Gastroesophageal sphincter (tissue), 4 donors: ENCODE results near the gene RBM41. TPM values are rescaled to one million over a fixed set of nuclear protein-coding genes. Genes with fewer than 3 reads are reported as not detected.
A peak's percentile ranks its signal among the peaks of the same experiment; 100 is the strongest.
"Not testable (repeated sequence)": the region's sequence is repeated elsewhere in the genome, so short reads cannot be mapped to it uniquely, and the experiment has no call there.

Source experiments
- ATAC-seq: fragments of 150-250 bp; one replicate; pipeline ENCODE4 v1.9.1; 2016; ENCODE audit warnings: mild to moderate bottlenecking, moderate library complexity
- H3K27ac ChIP-seq, 4 donors: fragments of 200-600 bp; sonication (generic) in 3 of 4; 1 replicate in 3 of 4; 2 replicates in 1 of 4; pipeline ENCODE4 v1.5.1; 2016 to 2019
- H3K27me3 ChIP-seq: fragments of 200-600 bp; sonication (generic); one replicate; pipeline ENCODE4 v1.5.1; 2019
- H3K36me3 ChIP-seq, 2 donors: fragments of 200-600 bp; sonication (generic); one replicate each; pipeline ENCODE4 v1.5.1; 2019; ENCODE audit warnings: control low read depth in 1 of 2
- H3K4me1 ChIP-seq, 3 donors: fragments of 200-600 bp; sonication (generic); 1 replicate in 2 of 3; 2 replicates in 1 of 3; pipeline ENCODE4 v1.5.1; 2016 to 2019; ENCODE audit warnings: control low read depth in 2 of 3
- H3K4me3 ChIP-seq, 2 donors: fragments of 200-600 bp; sonication (generic); one replicate each; pipeline ENCODE4 v1.5.1; 2019; ENCODE audit warnings: mild to moderate bottlenecking in 1 of 2, moderate library complexity in 1 of 2
- H3K9me3 ChIP-seq, 3 donors: fragments of 200-600 bp; sonication (generic); one replicate each; pipeline ENCODE4 v1.5.1; 2017 to 2019; ENCODE audit warnings: control low read depth in 2 of 3
- EP300 ChIP-seq: sonication (generic); formaldehyde crosslinking; IDR thresholded peaks from one replicate; pipeline ENCODE4 v1.6.1; 2017; ENCODE audit warnings: antibody characterized with exemption, mild to moderate bottlenecking
- POLR2A ChIP-seq, 2 donors: fragments of 450-650 bp; IDR thresholded peaks; one replicate each; pipeline ENCODE4 v1.6.1; 2017; ENCODE audit warnings: antibody characterized with exemption in 2 of 2, mild to moderate bottlenecking in 2 of 2, moderate library complexity in 1 of 2
- POLR2AphosphoS5 ChIP-seq: sonication (generic); formaldehyde crosslinking; IDR thresholded peaks from one replicate; pipeline ENCODE4 v1.6.1; 2017; ENCODE audit warnings: antibody characterized with exemption
- WGBS, 2 donors: methylation state at CpG; one replicate each; pipeline ENCODE4 v1.1.5; 2018; ENCODE audit warnings: low coverage in 1 of 2; 5-methylcytosine and 5-hydroxymethylcytosine counted together
- total RNA-seq, 4 donors: library from RNA; depleted of rRNA; stranded (reverse); fragments of >200 nt; gene quantifications; one replicate each; pipeline ENCODE4 v1.1.0, GENCODE V29; 2016
- TF ChIP-seq, protein P1 (sequence below), 4 experiments: fragments of 200-600 bp in 2 of 4; fragments of 450-650 bp in 2 of 4; sonication (generic) in 1 of 4; IDR thresholded peaks; one replicate each; pipeline ENCODE4 v1.5.1; 2017 to 2019; ENCODE audit warnings: antibody characterized with exemption in 4 of 4, mild to moderate bottlenecking in 2 of 4, moderate library complexity in 2 of 4

RBM41 gene
- total RNA-seq = 10 to 100 TPM; 16.9 to 29.9 (median 20.3) TPM

DNA sequence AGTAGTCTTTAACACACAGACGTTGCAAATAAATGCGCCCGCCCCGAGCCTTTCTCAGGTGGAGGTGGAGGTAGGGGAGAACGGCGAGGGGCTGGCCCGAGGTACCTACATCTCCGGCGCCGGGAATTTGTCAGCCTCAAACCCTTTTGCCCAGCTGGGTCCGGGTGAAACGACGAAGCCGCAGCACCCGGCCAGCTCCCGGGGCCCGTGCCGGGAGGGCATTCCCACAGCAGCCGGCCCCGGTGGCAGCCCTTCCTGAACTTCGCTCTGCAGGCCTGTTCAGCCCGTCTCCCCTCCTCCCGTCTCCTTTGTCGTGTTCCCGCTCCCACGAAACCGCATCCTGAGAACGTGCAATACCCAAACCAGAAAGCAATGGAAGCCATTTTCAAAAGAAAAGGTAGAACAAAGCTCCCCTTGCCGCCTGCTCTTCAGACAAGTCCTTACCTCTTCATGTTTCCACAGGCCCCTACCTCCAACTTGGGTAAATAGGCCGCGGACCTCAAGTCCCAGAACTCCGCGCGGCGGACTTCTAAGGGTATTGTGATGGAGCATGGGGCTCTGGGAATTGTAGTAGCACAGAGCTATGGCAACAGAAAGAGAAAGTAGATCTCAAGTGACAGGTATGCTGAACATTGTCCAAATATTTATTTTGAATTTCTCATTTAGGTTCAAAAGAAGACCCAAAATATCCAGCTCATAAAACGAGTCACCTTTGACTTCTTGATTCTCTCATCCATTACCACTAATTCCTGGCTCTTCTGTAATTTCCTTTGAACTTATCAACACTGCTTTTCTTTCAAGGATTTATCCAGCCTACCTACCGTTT is at the start of gene RBM41:
TSS of gene RBM41 (minus strand) at position 501 of the 826 bp plus-strand sequence. CDS start at position 452, 49 bp downstream.
- peak within 1 kb of the TSS in 3 of 4 donors; percentile 63 to 78 (median 69) for H3K27ac ChIP-seq
- TF ChIP-seq, protein P1, sequence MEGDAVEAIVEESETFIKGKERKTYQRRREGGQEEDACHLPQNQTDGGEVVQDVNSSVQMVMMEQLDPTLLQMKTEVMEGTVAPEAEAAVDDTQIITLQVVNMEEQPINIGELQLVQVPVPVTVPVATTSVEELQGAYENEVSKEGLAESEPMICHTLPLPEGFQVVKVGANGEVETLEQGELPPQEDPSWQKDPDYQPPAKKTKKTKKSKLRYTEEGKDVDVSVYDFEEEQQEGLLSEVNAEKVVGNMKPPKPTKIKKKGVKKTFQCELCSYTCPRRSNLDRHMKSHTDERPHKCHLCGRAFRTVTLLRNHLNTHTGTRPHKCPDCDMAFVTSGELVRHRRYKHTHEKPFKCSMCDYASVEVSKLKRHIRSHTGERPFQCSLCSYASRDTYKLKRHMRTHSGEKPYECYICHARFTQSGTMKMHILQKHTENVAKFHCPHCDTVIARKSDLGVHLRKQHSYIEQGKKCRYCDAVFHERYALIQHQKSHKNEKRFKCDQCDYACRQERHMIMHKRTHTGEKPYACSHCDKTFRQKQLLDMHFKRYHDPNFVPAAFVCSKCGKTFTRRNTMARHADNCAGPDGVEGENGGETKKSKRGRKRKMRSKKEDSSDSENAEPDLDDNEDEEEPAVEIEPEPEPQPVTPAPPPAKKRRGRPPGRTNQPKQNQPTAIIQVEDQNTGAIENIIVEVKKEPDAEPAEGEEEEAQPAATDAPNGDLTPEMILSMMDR (IDR thresholded peaks at IDR 0.05) = no peak
- no peak for TF ChIP-seq POLR2AphosphoS5
- 0 to 21% methylated on average over 8 to 9 of the region's 37 CpGs for WGBS, 2 donors
- H3K9me3 ChIP-seq = no peaks in the 10 kb centered on the region
- H3K4me3 ChIP-seq = peak within 1 kb of the TSS; percentile 67 to 72
- ATAC-seq = peak; percentile 86
- no peaks in the 10 kb centered on the region for H3K27me3 ChIP-seq
- peaks cover 0 to 30% of the 10 kb centered on the region in 2 donors for H3K36me3 ChIP-seq
- peaks cover 0 to 15% (median 0%) of the 10 kb centered on the region in 3 donors for H3K4me1 ChIP-seq

DNA sequence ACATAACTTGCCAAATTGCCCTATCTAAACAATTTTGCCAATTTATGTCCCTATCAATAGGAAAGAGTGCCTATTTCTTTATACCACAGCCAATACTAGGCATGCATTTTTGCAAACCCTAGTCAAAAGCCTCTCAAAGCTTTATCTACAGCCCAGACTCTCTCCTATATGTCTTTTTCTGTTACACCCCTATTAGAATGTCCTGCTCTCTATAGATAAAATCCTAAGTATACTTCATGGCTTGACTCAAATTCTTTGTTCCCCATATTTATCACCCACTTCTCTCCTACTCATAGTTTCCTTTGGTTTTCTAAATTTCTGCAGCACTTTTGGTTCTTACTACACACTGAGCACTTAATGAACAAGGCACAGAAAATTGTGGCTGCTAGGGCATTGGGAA is 49.6 kb upstream of the RBM41 start:
- TF ChIP-seq POLR2AphosphoS5 (no peak), POLR2A (IDR thresholded peaks at IDR 0.05) (no peak), EP300 (no peak)
- TF ChIP-seq, protein P1 (IDR thresholded peaks at IDR 0.05) = no peak
- H3K27me3 ChIP-seq = no peaks in the 10 kb centered on the region
- no peaks in the 10 kb centered on the region for H3K4me1 ChIP-seq
- ATAC-seq = no peak
- H3K4me3 ChIP-seq = no peak overlapping the region
- no peak overlapping the region for H3K27ac ChIP-seq
- H3K36me3 ChIP-seq = no peaks in the 10 kb centered on the region
- H3K9me3 ChIP-seq = no peaks in the 10 kb centered on the region

DNA sequence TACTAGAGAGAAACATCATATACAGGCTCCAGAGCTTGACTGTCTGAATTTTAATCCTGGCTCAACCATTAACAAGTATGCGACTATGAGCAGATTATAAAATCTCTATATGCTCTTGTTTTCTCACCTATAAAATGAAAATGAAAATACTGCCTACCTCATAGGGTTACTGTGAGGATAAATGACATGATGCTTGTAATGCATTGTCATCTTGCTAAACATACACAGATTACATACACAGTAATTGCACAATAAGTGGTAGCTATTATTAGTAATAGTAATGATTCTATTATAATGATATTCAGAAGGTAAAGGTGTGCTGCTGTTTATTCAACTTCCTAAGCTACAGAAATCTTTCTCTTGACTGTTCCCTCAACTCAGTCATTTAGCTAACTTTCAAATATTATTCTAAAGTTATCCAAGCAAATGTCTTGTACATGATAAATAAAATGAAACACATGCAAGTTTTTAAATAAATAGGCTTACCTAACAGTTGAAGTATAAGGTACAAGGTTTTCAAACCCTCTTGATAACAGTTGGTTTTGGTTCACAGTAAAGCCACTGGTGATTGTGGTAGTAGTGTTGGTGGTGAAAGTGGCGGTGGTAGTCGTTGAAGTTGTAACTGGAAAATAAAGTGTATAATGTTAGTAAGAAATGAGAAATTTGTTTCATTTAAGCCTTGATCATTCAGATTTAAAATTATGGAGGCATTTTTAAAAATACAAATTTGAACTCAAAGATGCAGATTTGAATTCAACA is 48.7 kb upstream of the RBM41 start:
- TF ChIP-seq, protein P1 (IDR thresholded peaks at IDR 0.05) = no peak
- TF ChIP-seq POLR2A (IDR thresholded peaks at IDR 0.05) = no peak
- TF ChIP-seq EP300 = no peak
- no peak for TF ChIP-seq POLR2AphosphoS5
- H3K4me3 ChIP-seq = no peak overlapping the region
- H3K27me3 ChIP-seq = no peaks in the 10 kb centered on the region
- WGBS, 2 donors = 97 to 100% methylated on average over 1 to 3 of the region's 3 CpGs
- ATAC-seq = no peak
- no peaks in the 10 kb centered on the region for H3K9me3 ChIP-seq
- H3K4me1 ChIP-seq = no peaks in the 10 kb centered on the region
- no peaks in the 10 kb centered on the region for H3K36me3 ChIP-seq
- H3K27ac ChIP-seq = no peak overlapping the region

DNA sequence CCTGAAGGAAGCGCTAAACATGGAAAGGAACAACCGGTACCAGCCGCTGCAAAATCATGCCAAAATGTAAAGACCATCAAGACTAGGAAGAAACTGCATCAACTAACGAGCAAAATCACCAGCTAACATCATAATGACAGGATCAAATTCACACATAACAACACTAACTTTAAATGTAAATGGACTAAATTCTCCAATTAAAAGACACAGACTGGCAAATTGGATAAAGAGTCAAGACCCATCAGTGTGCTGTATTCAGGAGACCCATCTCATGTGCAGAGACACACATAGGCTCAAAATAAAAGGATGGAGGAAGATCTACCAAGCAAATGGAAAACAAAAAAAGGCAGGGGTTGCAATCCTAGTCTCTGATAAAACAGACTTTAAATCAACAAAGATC is 39.0 kb upstream of the RBM41 start:
- WGBS, 2 donors = no CpG with 5 or more reads among the region's 4 CpGs

DNA sequence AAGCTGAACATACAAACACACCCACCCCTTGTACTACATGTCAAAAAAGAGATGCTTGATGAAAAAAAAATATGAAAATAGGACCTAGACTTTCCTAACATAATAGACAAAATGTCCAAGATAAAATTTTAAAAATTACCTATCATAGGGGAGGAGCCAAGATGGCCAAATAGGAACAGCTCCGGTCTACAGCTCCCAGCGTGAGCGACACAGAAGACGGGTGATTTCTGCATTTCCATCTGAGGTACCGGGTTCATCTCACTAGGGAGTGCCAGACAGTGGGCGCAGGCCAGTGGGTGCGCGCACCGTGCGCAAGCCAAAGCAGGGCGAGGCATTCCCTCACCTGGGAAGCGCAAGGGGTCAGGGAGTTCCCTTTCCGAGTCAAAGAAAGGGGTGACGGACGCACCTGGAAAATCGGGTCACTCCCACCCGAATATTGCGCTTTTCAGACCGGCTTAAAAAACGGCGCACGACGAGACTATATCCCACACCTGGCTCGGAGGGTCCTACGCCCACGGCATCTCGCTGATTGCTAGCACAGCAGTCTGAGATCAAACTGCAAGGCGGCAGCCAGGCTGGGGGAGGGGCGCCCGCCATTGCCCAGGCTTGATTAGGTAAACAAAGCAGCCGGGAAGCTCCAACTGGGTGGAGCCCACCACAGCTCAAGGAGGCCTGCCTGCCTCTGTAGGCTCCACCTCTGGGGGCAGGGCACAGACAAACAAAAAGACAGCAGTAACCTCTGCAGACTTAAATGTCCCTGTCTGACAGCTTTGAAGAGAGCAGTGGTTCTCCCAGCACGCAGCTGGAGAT is 37.2 kb upstream of the RBM41 start:
- H3K4me3 ChIP-seq = peak overlapping the region in 1 of 2 donors; percentile 26
- no CpG with 5 or more reads among the region's 32 CpGs for WGBS, 2 donors
- not testable (repeated sequence) for ATAC-seq

More for the DNA sequence above, 39.0 kb upstream of the RBM41 start:
- H3K4me3 ChIP-seq, H3K36me3 ChIP-seq, H3K4me1 ChIP-seq, H3K9me3 ChIP-seq, ATAC-seq, H3K27me3 ChIP-seq, H3K27ac ChIP-seq: not testable (repeated sequence)

More for the DNA sequence above, 37.2 kb upstream of the RBM41 start:
- H3K9me3 ChIP-seq, H3K27me3 ChIP-seq, H3K4me1 ChIP-seq, H3K27ac ChIP-seq, H3K36me3 ChIP-seq: not testable (repeated sequence)
